ENCODE data around the gene KIF5B.
"Not testable (repeated sequence)": the region's sequence is repeated elsewhere in the genome, so short reads cannot be mapped to it uniquely, and the experiment has no call there.

Gene KIF5B

GRCh38 chr10:32004161-32004591, 52.0 kb downstream of the KIF5B start:
- DNase-seq = peak; percentile 30

- DNase-seq = peak; percentile 9
Observed at GRCh38 chr10:32002531-32002930, 53.7 kb downstream of the KIF5B start.

GRCh38 chr10:32000937-32001336, 55.3 kb downstream of the KIF5B start:
- no peak for DNase-seq

- DNase-seq = no peak
Observed at GRCh38 chr10:31999836-32000235, 56.4 kb downstream of the KIF5B start.

- no peak for DNase-seq
Observed at GRCh38 chr10:31999070-31999660, 57.1 kb downstream of the KIF5B start.

- no peak for DNase-seq
Observed at GRCh38 chr10:31994926-31995325, 61.3 kb downstream of the KIF5B start.

- DNase-seq = no peak
Observed at GRCh38 chr10:31990937-31991336, 65.3 kb downstream of the KIF5B start.

- DNase-seq = not testable (repeated sequence)
Observed at GRCh38 chr10:31987786-31988185, 68.4 kb downstream of the KIF5B start.

- DNase-seq = no peak
Observed at GRCh38 chr10:31982111-31982510, 74.1 kb downstream of the KIF5B start.

- DNase-seq = no peak
Observed at GRCh38 chr10:31980471-31980870, 75.8 kb downstream of the KIF5B start.

GRCh38 chr10:31979071-31979470, 77.2 kb downstream of the KIF5B start:
- not testable (repeated sequence) for DNase-seq

- DNase-seq = no peak
Observed at GRCh38 chr10:31978156-31978483, 78.1 kb downstream of the KIF5B start.

- peak; percentile 27 for DNase-seq
Observed at GRCh38 chr10:31977440-31978155, 78.6 kb downstream of the KIF5B start.

GRCh38 chr10:31975157-31975765, 81.0 kb downstream of the KIF5B start:
- no peak for DNase-seq

- no peak for DNase-seq
Observed at GRCh38 chr10:31974434-31975124, 81.6 kb downstream of the KIF5B start.

- DNase-seq = no peak
Observed at GRCh38 chr10:31972519-31973041, 83.6 kb downstream of the KIF5B start.

GRCh38 chr10:31969847-31970246, 86.4 kb downstream of the KIF5B start:
- not testable (repeated sequence) for DNase-seq

- no peak for DNase-seq
Observed at GRCh38 chr10:31963589-31963980, 92.6 kb downstream of the KIF5B start.

GRCh38 chr10:31962826-31963588, 93.2 kb downstream of the KIF5B start:
- DNase-seq = no peak

- DNase-seq = no peak
Observed at GRCh38 chr10:31961277-31962074, 94.7 kb downstream of the KIF5B start.

- DNase-seq = no peak
Observed at GRCh38 chr10:31959461-31960173, 96.6 kb downstream of the KIF5B start.
